HFF-Myc (cell line): ENCODE measurements around the gene CCL5.

Experiments
- DNase-seq: peaks from one replicate; pipeline ENCODE4 v3.0.0-alpha.2; 2011; ENCODE audit warnings: low read depth; ENCODE audit errors: extremely low read depth
- H3K4me3 ChIP-seq: replicated peaks from 2 replicates; pipeline ENCODE4 v1.5.1; 2011; ENCODE audit warnings: low read depth, mild to moderate bottlenecking, control low read depth, low read length
- CTCF ChIP-seq: IDR thresholded peaks from 2 replicates; pipeline ENCODE4 v1.5.1; 2012; ENCODE audit warnings: mild to moderate bottlenecking, low read depth, low read length, control low read depth; ENCODE audit errors: missing control alignments

Gene CCL5

GRCh38 chr17:35891269-35891668 lies 11.1 kb upstream of the CCL5 start:
- no peak for TF ChIP-seq CTCF
- no peak for DNase-seq
- H3K4me3 ChIP-seq = no peak overlapping the region

GRCh38 chr17:35890774-35891155 lies 10.6 kb upstream of the CCL5 start:
- no peak for DNase-seq

GRCh38 chr17:35889818-35890773 lies 9.9 kb upstream of the CCL5 start:
- DNase-seq = peak; percentile 54
- no peak for TF ChIP-seq CTCF

More at GRCh38 chr17:35890774-35891155, 10.6 kb upstream of the CCL5 start:
- no peak overlapping the region for H3K4me3 ChIP-seq
- TF ChIP-seq CTCF = no peak

GRCh38 chr17:35889241-35889640 lies 9.1 kb upstream of the CCL5 start:
- TF ChIP-seq CTCF = no peak

More at GRCh38 chr17:35889818-35890773, 9.9 kb upstream of the CCL5 start:
- H3K4me3 ChIP-seq = no peak overlapping the region

GRCh38 chr17:35878361-35878760 lies 1.8 kb downstream of the CCL5 start:
- DNase-seq = no peak
- no peak for TF ChIP-seq CTCF

More at GRCh38 chr17:35889241-35889640, 9.1 kb upstream of the CCL5 start:
- no peak overlapping the region for H3K4me3 ChIP-seq
- no peak for DNase-seq

GRCh38 chr17:35877345-35878029 lies 2.7 kb downstream of the CCL5 start:
- DNase-seq = no peak
- H3K4me3 ChIP-seq = no peak overlapping the region
- no peak for TF ChIP-seq CTCF

More at GRCh38 chr17:35878361-35878760, 1.8 kb downstream of the CCL5 start:
- H3K4me3 ChIP-seq = no peak overlapping the region
